Smooth muscle cell (in vitro differentiated cells): ENCODE measurements around the gene OXSR1. TPM values are rescaled to one million over a fixed set of nuclear protein-coding genes. Genes with fewer than 3 reads are reported as not detected.

Experiments
- DNase-seq: peaks from one replicate; lab custom pipeline; 2025; ENCODE audit not compliant: unreplicated experiment; lab: John Stamatoyannopoulos, UW
- H2AFZ ChIP-seq: fragments of 200-600 bp; sonication (generic); 2 replicates; pipeline ENCODE4 v1.6.0; 2016; ENCODE audit warnings: antibody characterized with exemption, low read depth, mild to moderate bottlenecking
- H3F3A ChIP-seq: fragments of 200-600 bp; sonication (generic); 2 replicates; pipeline ENCODE4 v1.6.0; 2017; ENCODE audit warnings: antibody characterized with exemption, low read depth
- H3K27ac ChIP-seq: fragments of 200-600 bp; sonication (generic); 2 replicates; pipeline ENCODE4 v1.5.1; 2016; ENCODE audit warnings: low read depth, mild to moderate bottlenecking
- H3K27me3 ChIP-seq: fragments of 200-600 bp; sonication (generic); 2 replicates; pipeline ENCODE4 v1.6.1; 2016; ENCODE audit warnings: low read depth, mild to moderate bottlenecking
- H3K36me3 ChIP-seq: fragments of 200-600 bp; sonication (generic); 2 replicates; pipeline ENCODE4 v1.5.1; 2016; ENCODE audit warnings: low read depth
- H3K4me1 ChIP-seq: fragments of 200-600 bp; sonication (generic); 2 replicates; pipeline ENCODE4 v1.5.1; 2016; ENCODE audit warnings: low read depth
- H3K4me2 ChIP-seq: fragments of 200-600 bp; sonication (generic); 2 replicates; pipeline ENCODE4 v1.6.0; 2016; ENCODE audit warnings: mild to moderate bottlenecking
- H3K4me3 ChIP-seq: fragments of 200-600 bp; sonication (generic); 2 replicates; pipeline ENCODE4 v1.5.1; 2016; ENCODE audit warnings: mild to moderate bottlenecking
- H3K79me2 ChIP-seq: fragments of 200-600 bp; sonication (generic); 2 replicates; pipeline ENCODE4 v1.6.0; 2016; ENCODE audit warnings: low read depth, mild to moderate bottlenecking
- H3K9ac ChIP-seq: fragments of 200-600 bp; sonication (generic); 2 replicates; pipeline ENCODE4 v1.6.0; 2016; ENCODE audit warnings: low read depth
- H3K9me3 ChIP-seq: fragments of 200-600 bp; sonication (generic); replicated peaks from 2 replicates; pipeline ENCODE4 v1.5.1; 2016; ENCODE audit warnings: low read depth
- H4K20me1 ChIP-seq: fragments of 200-600 bp; sonication (generic); 2 replicates; pipeline ENCODE4 v1.6.0; 2016; ENCODE audit warnings: low read depth
- WGBS: methylation state at CpG from one replicate; pipeline ENCODE4 v1.1.7; 2016; ENCODE audit warnings: low lambda C conversion rate; 5-methylcytosine and 5-hydroxymethylcytosine counted together
- polyA plus RNA-seq: library from polyadenylated mRNA; unstranded; fragments of >200 nt; fragmentation: Nextera tagmentation; extraction: Ambion mirVana; gene quantifications from 2 replicates; pipeline ENCODE4 v1.2.1, GENCODE V29; 2016
- total RNA-seq: library from RNA; depleted of rRNA; stranded (reverse); fragments of >200 nt; gene quantifications from 2 replicates; pipeline ENCODE4 v1.2.3, GENCODE V29; 2014
- TF ChIP-seq, protein P1 (sequence below): fragments of 200-600 bp; sonication (generic); IDR thresholded peaks from 2 replicates; pipeline ENCODE4 v1.5.1; 2017; ENCODE audit warnings: borderline replicate concordance, mild to moderate bottlenecking, antibody characterized with exemption; ENCODE audit not compliant: insufficient read depth, poor library complexity, severe bottlenecking

Gene OXSR1
- total and polyA plus RNA-seq, 2 experiments from 2014 or later, result 11.9 to 50.6 TPM

DNA sequence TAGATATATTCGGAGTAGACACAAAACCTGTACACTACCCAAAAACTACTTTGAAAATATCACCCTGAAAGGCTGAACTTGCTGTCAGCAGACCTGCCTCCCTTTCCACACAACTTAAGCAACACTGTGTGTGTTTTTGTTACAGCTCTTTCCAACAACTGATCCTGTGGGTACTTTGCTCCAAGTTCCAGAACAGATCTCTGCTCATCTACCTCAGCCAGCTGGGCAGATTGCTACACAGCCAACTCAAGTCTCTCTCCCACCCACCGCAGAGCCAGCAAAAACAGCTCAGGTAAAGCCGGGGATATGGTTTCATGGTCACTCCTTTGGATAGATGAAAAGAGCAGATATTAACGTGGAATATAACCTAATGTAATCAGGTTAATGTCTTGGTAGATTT, 80.6 kb downstream of the OXSR1 start:
- no peak overlapping the region for H3K4me3 ChIP-seq
- no peaks in the 10 kb centered on the region for H3F3A ChIP-seq
- H3K4me1 ChIP-seq, result no peaks in the 10 kb centered on the region
- no peak for DNase-seq
- H3K27ac ChIP-seq, result peak overlapping the region; percentile 86
- no peak overlapping the region for H3K4me2 ChIP-seq
- no peaks in the 10 kb centered on the region for H3K79me2 ChIP-seq
- no peak overlapping the region for H2AFZ ChIP-seq
- peaks cover 9% of the 10 kb centered on the region for H3K36me3 ChIP-seq
- no peaks in the 10 kb centered on the region for H3K27me3 ChIP-seq
- TF ChIP-seq, protein P1, sequence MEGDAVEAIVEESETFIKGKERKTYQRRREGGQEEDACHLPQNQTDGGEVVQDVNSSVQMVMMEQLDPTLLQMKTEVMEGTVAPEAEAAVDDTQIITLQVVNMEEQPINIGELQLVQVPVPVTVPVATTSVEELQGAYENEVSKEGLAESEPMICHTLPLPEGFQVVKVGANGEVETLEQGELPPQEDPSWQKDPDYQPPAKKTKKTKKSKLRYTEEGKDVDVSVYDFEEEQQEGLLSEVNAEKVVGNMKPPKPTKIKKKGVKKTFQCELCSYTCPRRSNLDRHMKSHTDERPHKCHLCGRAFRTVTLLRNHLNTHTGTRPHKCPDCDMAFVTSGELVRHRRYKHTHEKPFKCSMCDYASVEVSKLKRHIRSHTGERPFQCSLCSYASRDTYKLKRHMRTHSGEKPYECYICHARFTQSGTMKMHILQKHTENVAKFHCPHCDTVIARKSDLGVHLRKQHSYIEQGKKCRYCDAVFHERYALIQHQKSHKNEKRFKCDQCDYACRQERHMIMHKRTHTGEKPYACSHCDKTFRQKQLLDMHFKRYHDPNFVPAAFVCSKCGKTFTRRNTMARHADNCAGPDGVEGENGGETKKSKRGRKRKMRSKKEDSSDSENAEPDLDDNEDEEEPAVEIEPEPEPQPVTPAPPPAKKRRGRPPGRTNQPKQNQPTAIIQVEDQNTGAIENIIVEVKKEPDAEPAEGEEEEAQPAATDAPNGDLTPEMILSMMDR, result no peak
- H3K9me3 ChIP-seq, result no peaks in the 10 kb centered on the region
- peaks cover 10% of the 10 kb centered on the region for H4K20me1 ChIP-seq
- 94% methylated on average over 4 of the region's 4 CpGs for WGBS
- no peak overlapping the region for H3K9ac ChIP-seq

DNA sequence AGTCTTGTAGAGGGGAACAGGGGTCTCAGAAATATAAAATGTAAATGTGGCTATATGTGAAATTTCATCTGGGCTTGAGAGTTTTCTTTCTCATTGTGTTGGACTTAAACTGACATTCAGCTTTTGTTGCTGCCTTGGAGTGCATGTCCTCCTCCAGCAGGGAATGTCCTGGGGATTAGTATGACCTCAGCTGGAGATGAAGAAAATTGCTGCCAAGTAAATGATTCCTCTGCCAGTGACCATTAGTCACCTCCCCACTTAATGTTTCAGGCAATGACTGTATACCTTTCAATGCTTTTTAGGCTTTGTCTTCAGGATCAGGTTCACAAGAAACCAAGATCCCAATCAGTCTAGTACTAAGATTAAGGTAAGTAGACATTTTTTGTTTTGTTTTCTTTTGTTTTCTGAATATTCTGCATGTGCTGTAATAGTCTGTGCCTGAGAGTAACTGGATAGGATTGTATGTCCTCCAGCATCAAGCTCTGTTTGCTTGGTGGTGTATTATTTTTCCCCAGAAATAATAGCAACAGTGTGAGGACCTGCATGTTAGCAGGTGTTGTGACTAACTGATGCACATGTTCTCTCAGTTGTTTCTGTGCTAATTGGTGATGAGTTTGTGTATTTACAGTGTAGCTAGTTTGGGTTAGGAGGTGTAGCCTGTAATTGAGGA, 82.2 kb downstream of the OXSR1 start:
- H3K27ac ChIP-seq, result peak overlapping the region; percentile 86

DNA sequence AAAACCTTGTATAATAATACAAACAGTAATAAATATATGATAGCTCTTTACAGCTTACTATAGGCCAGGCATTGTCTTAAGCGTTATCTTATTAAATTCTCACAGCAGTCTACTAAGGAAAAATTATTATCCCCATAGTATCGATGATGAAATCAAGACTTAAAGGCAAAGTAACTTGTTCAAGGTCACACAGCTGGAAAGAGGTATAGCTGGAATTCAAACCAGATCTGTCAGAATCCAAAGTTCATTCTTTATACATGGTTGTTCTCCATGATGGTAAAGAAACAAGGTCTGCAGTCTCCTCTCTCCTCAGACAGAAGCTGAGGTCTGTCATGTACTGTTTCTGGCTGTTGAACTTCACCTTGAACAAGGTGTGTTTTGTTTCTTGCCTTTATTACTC, 84.9 kb downstream of the OXSR1 start:
- no peaks in the 10 kb centered on the region for H3K9me3 ChIP-seq
- no peak overlapping the region for H3K4me3 ChIP-seq
- H3K4me2 ChIP-seq, result no peak overlapping the region
- H3K36me3 ChIP-seq, result peaks cover 29% of the 10 kb centered on the region
- H4K20me1 ChIP-seq, result peaks cover 7% of the 10 kb centered on the region
- H3K4me1 ChIP-seq, result no peaks in the 10 kb centered on the region
- H2AFZ ChIP-seq, result no peak overlapping the region
- no peak overlapping the region for H3K27ac ChIP-seq
- H3K27me3 ChIP-seq, result no peaks in the 10 kb centered on the region
- H3K9ac ChIP-seq, result no peak overlapping the region
- H3K79me2 ChIP-seq, result no peaks in the 10 kb centered on the region
- 92% methylated on average over 2 of the region's 2 CpGs for WGBS
- no peak for DNase-seq
- TF ChIP-seq, protein P1, result no peak
- H3F3A ChIP-seq, result no peaks in the 10 kb centered on the region

More for the DNA sequence above, 82.2 kb downstream of the OXSR1 start:
- Histone ChIP-seq H3F3A (no peaks in the 10 kb centered on the region), H3K36me3 (peaks cover 14% of the 10 kb centered on the region), H3K79me2 (no peaks in the 10 kb centered on the region), H3K27me3 (no peaks in the 10 kb centered on the region), H3K4me3 (no peak overlapping the region), H3K9me3 (no peaks in the 10 kb centered on the region), H2AFZ (no peak overlapping the region), H3K4me2 (no peak overlapping the region), H4K20me1 (peaks cover 10% of the 10 kb centered on the region), H3K9ac (peak overlapping the region; percentile 61), H3K4me1 (no peaks in the 10 kb centered on the region)
- TF ChIP-seq, protein P1, result peak; percentile 13
- DNase-seq, result no peak

DNA sequence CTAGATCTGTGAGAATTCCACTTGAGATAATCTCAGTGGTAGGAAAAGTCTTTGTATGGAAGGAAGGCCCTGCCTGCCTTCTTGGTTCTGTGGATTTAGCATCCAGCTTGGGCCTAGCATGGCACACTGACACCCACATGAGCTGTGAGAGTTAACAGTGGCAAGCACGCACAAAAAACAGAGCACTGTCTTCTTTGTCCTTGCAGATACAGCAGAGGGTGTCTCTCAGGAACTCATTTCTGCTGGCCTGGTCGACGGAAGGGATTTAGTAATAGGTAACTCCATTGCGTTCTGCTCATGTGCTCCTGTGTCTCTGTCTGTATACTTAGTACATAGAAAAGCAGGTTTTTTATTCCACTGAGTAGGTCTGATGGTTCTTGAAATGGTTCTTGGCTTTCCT, 85.9 kb downstream of the OXSR1 start:
- Histone ChIP-seq H3K79me2 (no peaks in the 10 kb centered on the region), H3F3A (no peaks in the 10 kb centered on the region), H3K36me3 (peaks cover 26% of the 10 kb centered on the region), H3K4me2 (no peak overlapping the region), H3K4me1 (no peaks in the 10 kb centered on the region), H3K4me3 (no peak overlapping the region), H3K9me3 (no peaks in the 10 kb centered on the region), H2AFZ (no peak overlapping the region), H3K27me3 (no peaks in the 10 kb centered on the region), H4K20me1 (peaks cover 7% of the 10 kb centered on the region), H3K27ac (no peak overlapping the region), H3K9ac (no peak overlapping the region)
- WGBS, result 100% methylated on average over 4 of the region's 4 CpGs
- no peak for DNase-seq
- TF ChIP-seq, protein P1, result no peak
